HCT116 (cell line): ENCODE measurements around the gene SRGAP1. TPM values are rescaled to one million over a fixed set of nuclear protein-coding genes. Genes with fewer than 3 reads are reported as not detected.

ENCODE experiments used
- ATAC-seq: fragments of 200-7000 bp; cut with Tn5 transposase; 2 replicates; pipeline ENCODE4 v1.9.1; 2020; ENCODE audit warnings: mild to moderate bottlenecking, moderate library complexity
- BruUV-seq: library from RNA; stranded (reverse); fragments of 400-500 nt; replicated peaks from 2 replicates; lab custom pipeline; 2021; lab: Mats Ljungman, UMichigan
- CTCF ChIA-PET: fragments of 300-600 bp; sonication (Branson Sonifier 250); formaldehyde crosslinking; loops from one replicate; lab custom pipeline; 2021; ENCODE audit warnings: antibody characterized with exemption; lab: Charles Lee
- POLR2A ChIA-PET: fragments of 300-600, 350-600 bp; sonication (Branson Sonifier 250); formaldehyde crosslinking; loops from one replicate; lab custom pipeline; 2021; ENCODE audit warnings: antibody characterized with exemption; lab: Charles Lee
- RAD21 ChIA-PET, 2 experiments: fragments of 300-600 bp; sonication (Branson Sonifier 250); formaldehyde crosslinking; loops; one replicate each; lab custom pipeline; 2023; ENCODE audit warnings: low total read pairs in 2 of 2; ENCODE audit not compliant: uncharacterized antibody in 2 of 2, unreplicated experiment in 2 of 2, low non-redundant PET in 1 of 2; lab: Charles Lee
- DNase-seq: peaks from one replicate; pipeline ENCODE4 v3.0.0-alpha.2; 2010; ENCODE audit warnings: low read depth, low spot score
- H2AFZ ChIP-seq: fragments of 200-600 bp; shearing (Covaris generic), sonication (generic); 2 replicates; pipeline ENCODE4 v1.6.1; 2017; ENCODE audit warnings: low read depth, mixed run types, mixed read lengths, antibody characterized with exemption, low read length; ENCODE audit not compliant: poor library complexity, severe bottlenecking
- H3K27ac ChIP-seq: 2 replicates; pipeline ENCODE4 v1.5.1; 2012; ENCODE audit warnings: low read depth, low read length
- H3K27me3 ChIP-seq: fragments of 200-600 bp; sonication (generic); 2 replicates; pipeline ENCODE4 v1.6.1; 2016; ENCODE audit warnings: mixed run types, low read length, mixed read lengths; ENCODE audit not compliant: insufficient read depth
- H3K36me3 ChIP-seq, 2 experiments: fragments of 200-500 bp in 1 of 2; fragments of 200-600 bp in 1 of 2; sonication (Bioruptor generic) in 1 of 2; sonication (generic) in 1 of 2; 2 replicates each; pipeline versions ENCODE4 v1.5.1 to v1.6.1; 2014 to 2016; ENCODE audit warnings: low read length in 2 of 2, inconsistent platforms in 1 of 2, mixed read lengths in 1 of 2, mixed run types in 1 of 2; ENCODE audit not compliant: insufficient read depth in 2 of 2, control insufficient read depth in 1 of 2
- H3K4me1 ChIP-seq, 2 experiments: fragments of 200-600 bp in 1 of 2; sonication (generic) in 1 of 2; 2 replicates each; pipeline versions ENCODE4 v1.5.1 to v1.6.1; 2012 to 2017; ENCODE audit warnings: low read length in 2 of 2, inconsistent platforms in 1 of 2, mild to moderate bottlenecking in 1 of 2, mixed read lengths in 1 of 2, mixed run types in 1 of 2, moderate library complexity in 1 of 2; ENCODE audit not compliant: insufficient read depth in 2 of 2, control insufficient read depth in 1 of 2
- H3K4me2 ChIP-seq: fragments of 200-600 bp; sonication (generic); 2 replicates; pipeline ENCODE4 v1.6.1; 2017; ENCODE audit warnings: mixed run types, low read length, mixed read lengths
- H3K4me3 ChIP-seq, 2 experiments: fragments of 200-600 bp in 1 of 2; sonication (generic) in 1 of 2; replicated peaks in 1 of 2; 2 replicates each; pipeline ENCODE4 v1.5.1; 2011 to 2016; ENCODE audit warnings: low read length in 2 of 2, control low read depth in 1 of 2, low read depth in 1 of 2, mild to moderate bottlenecking in 1 of 2, mixed read lengths in 1 of 2, mixed run types in 1 of 2
- H3K79me2 ChIP-seq: fragments of 200-600 bp; sonication (generic); 2 replicates; pipeline ENCODE4 v1.6.1; 2017; ENCODE audit warnings: mild to moderate bottlenecking, mixed run types, low read length, moderate library complexity, mixed read lengths; ENCODE audit not compliant: insufficient read depth
- H3K9ac ChIP-seq: fragments of 200-600 bp; sonication (generic); 2 replicates; pipeline ENCODE4 v1.6.1; 2016; ENCODE audit warnings: low read length, mixed read lengths
- H3K9me2 ChIP-seq: fragments of 200-600 bp; sonication (generic), shearing (Covaris generic); 2 replicates; pipeline ENCODE4 v1.6.1; 2017; ENCODE audit warnings: mixed run types, mild to moderate bottlenecking, moderate library complexity; ENCODE audit not compliant: insufficient read depth
- H3K9me3 ChIP-seq, 2 experiments: fragments of 200-500 bp in 1 of 2; fragments of 200-600 bp in 1 of 2; sonication (Bioruptor generic) in 1 of 2; sonication (generic) in 1 of 2; 2 replicates each; pipeline ENCODE4 v1.6.1; 2014 to 2017; ENCODE audit warnings: low read length in 2 of 2, mixed read lengths in 2 of 2, inconsistent platforms in 1 of 2, low read depth in 1 of 2, mild to moderate bottlenecking in 1 of 2, mixed run types in 1 of 2, moderate library complexity in 1 of 2; ENCODE audit not compliant: control insufficient read depth in 1 of 2, insufficient read depth in 1 of 2
- H4K20me1 ChIP-seq: fragments of 200-600 bp; sonication (generic), shearing (Covaris generic); 2 replicates; pipeline ENCODE4 v1.6.1; 2017; ENCODE audit warnings: mixed run types, mild to moderate bottlenecking, moderate library complexity; ENCODE audit not compliant: insufficient read depth
- EZH2phosphoT487 ChIP-seq: fragments of 200-600 bp; IDR thresholded peaks from 2 replicates; pipeline ENCODE4 v1.6.1; 2018; ENCODE audit warnings: antibody characterized with exemption, borderline replicate concordance
- POLR2AphosphoS5 ChIP-seq: IDR thresholded peaks from 2 replicates; pipeline ENCODE4 v1.6.1; 2011; ENCODE audit warnings: mild to moderate bottlenecking, low read depth, low read length, moderate library complexity
- YY1 ChIP-seq: IDR thresholded peaks from 2 replicates; pipeline ENCODE4 v1.6.1; 2011; ENCODE audit warnings: low read length, low read depth, moderate library complexity, mild to moderate bottlenecking; ENCODE audit not compliant: insufficient replicate concordance; ENCODE audit errors: extremely low read depth
- intact Hi-C: fragments of 100-400 bp; cut with micrococcal nuclease; formaldehyde crosslinking; loops from 2 replicates; pipeline ENCODE4 v1.10.0; 2022
- total RNA-seq: library from RNA; stranded (reverse); gene quantifications from one replicate; pipeline ENCODE4 v1.2.1, GENCODE V29; 2021; ENCODE audit not compliant: unreplicated experiment
- TF ChIP-seq, protein P1 (sequence below), 3 experiments: fragments of 200-600 bp in 1 of 3; sonication (generic) in 1 of 3; IDR thresholded peaks in 2 of 3; conservative IDR thresholded peaks in 1 of 3; 2 replicates each; pipeline ENCODE4 v1.5.1; 2012 to 2017; ENCODE audit warnings: low read depth in 2 of 3, low read length in 2 of 3, antibody characterized with exemption in 1 of 3, borderline replicate concordance in 1 of 3, control low read depth in 1 of 3, mild to moderate bottlenecking in 1 of 3, mixed read lengths in 1 of 3, mixed run types in 1 of 3, moderate library complexity in 1 of 3; ENCODE audit not compliant: insufficient read depth in 1 of 3

The SRGAP1 gene
- total RNA-seq, 1 experiment from 2014 or later: 16.6 TPM

DNA sequence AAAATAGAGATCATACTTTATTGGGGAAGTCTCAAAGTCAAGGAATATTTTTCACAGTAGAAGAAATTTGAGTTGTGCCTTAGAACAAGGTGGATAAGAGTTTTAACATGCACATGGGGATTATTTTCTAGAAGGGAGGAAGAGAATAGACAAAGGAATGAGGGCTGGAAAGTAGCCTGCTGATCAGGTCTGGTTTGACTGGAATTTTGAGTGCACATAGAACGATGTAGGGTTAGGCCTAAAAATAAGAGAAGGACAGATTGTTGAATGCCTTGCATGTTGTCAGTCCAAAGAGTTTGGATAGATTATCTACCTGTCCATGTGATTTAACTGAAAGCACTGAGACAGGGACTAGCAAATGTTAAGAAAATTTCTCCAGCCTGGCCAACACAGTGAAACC, 87.2 kb downstream of the SRGAP1 start:
- Histone ChIP-seq H3K4me2 (no peak overlapping the region), H2AFZ (no peak overlapping the region), H4K20me1 (no peaks in the 10 kb centered on the region), H3K9ac (no peak overlapping the region), H3K9me2 (no peaks in the 10 kb centered on the region), H3K9me3 (no peaks in the 10 kb centered on the region), H3K36me3 (no peaks in the 10 kb centered on the region), H3K27me3 (no peaks in the 10 kb centered on the region), H3K4me3 (no peak overlapping the region), H3K27ac (no peak overlapping the region), H3K4me1 (peaks cover 0 to 32% of the 10 kb centered on the region in 2 experiments; a peak in 2 of 4 replicates), H3K79me2 (peaks cover 66% of the 10 kb centered on the region; the same call in 1 of the 2 replicates)
- BruUV-seq: no TSS peak
- RAD21 ChIA-PET: no interaction called here
- CTCF ChIA-PET: no interaction called here
- intact Hi-C loops: no loop called here
- no peak for ATAC-seq
- POLR2A ChIA-PET: no interaction called here
- no peak for DNase-seq
- TF ChIP-seq POLR2AphosphoS5: no peak
- TF ChIP-seq YY1: no peak

DNA sequence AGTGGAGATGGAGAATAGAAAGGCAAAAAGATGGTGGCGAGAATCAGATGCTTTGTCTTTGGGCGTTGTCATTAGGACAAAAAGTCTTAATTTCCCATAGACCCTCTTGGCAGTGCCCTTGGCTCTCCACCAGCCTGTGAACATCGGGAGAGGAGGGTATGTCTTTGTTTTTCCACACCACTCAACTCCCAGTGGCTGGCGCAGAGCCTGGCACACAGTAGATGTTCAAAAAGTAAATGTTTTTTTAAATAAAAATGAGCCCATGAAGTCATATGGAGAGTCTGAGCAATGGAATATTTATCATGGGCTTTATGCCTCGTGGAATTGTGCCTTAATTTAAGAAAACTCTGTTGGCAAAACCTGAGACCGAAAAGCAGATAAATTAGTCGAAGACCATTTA, 90.4 kb downstream of the SRGAP1 start:
- no peaks in the 10 kb centered on the region for H4K20me1 ChIP-seq
- ATAC-seq: no peak
- POLR2A ChIA-PET: no interaction called here
- no peak overlapping the region for H3K9ac ChIP-seq
- RAD21 ChIA-PET: no interaction called here
- no peak for DNase-seq
- peaks cover 0 to 14% of the 10 kb centered on the region in 2 experiments; a peak in 1 of 4 replicates for H3K4me1 ChIP-seq
- intact Hi-C loops: no loop called here
- CTCF ChIA-PET: no interaction called here
- no peaks in the 10 kb centered on the region for H3K9me3 ChIP-seq
- H2AFZ ChIP-seq: no peak overlapping the region
- TF ChIP-seq, protein P1, sequence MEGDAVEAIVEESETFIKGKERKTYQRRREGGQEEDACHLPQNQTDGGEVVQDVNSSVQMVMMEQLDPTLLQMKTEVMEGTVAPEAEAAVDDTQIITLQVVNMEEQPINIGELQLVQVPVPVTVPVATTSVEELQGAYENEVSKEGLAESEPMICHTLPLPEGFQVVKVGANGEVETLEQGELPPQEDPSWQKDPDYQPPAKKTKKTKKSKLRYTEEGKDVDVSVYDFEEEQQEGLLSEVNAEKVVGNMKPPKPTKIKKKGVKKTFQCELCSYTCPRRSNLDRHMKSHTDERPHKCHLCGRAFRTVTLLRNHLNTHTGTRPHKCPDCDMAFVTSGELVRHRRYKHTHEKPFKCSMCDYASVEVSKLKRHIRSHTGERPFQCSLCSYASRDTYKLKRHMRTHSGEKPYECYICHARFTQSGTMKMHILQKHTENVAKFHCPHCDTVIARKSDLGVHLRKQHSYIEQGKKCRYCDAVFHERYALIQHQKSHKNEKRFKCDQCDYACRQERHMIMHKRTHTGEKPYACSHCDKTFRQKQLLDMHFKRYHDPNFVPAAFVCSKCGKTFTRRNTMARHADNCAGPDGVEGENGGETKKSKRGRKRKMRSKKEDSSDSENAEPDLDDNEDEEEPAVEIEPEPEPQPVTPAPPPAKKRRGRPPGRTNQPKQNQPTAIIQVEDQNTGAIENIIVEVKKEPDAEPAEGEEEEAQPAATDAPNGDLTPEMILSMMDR (IDR thresholded peaks at IDR 0.05 in 2 of 3, conservative IDR thresholded peaks at IDR 0.05 in 1 of 3; ENCODE audit: borderline replicate concordance in 1 of 3, insufficient read depth in 1 of 3, low read depth in 2 of 3, low read length in 2 of 3): no peak
- TF ChIP-seq EZH2phosphoT487: no peak
- no peaks in the 10 kb centered on the region for H3K27me3 ChIP-seq
- no peak overlapping the region for H3K4me2 ChIP-seq
- H3K27ac ChIP-seq: no peak overlapping the region
- no peaks in the 10 kb centered on the region; the same call in 1 of the 2 replicates for H3K9me2 ChIP-seq
- no peak overlapping the region for H3K4me3 ChIP-seq
- H3K79me2 ChIP-seq: peaks cover 38% of the 10 kb centered on the region; the same call in 1 of the 2 replicates
- BruUV-seq: no TSS peak
- H3K36me3 ChIP-seq: no peaks in the 10 kb centered on the region
